H1 (cell line): ENCODE measurements around the gene STIM1. TPM values are rescaled to one million over a fixed set of nuclear protein-coding genes. Genes with fewer than 3 reads are reported as not detected.
A peak's percentile ranks its signal among the peaks of the same experiment; 100 is the strongest.

Source experiments
- CTCF ChIA-PET: fragments of 300-600 bp; sonication (Branson Sonifier 250); formaldehyde crosslinking; loops from one replicate; lab custom pipeline; 2021; ENCODE audit not compliant: partially characterized antibody; lab: Charles Lee
- POLR2A ChIA-PET: fragments of 300-600 bp; sonication (Branson Sonifier 250); formaldehyde crosslinking; loops from one replicate; lab custom pipeline; 2021; ENCODE audit warnings: inconsistent platforms; ENCODE audit not compliant: partially characterized antibody; lab: Charles Lee
- DNase-seq, 2 experiments: peaks; one replicate each; pipeline versions ENCODE4 v3.0.0 to v3.0.0-alpha.2; 2010 to 2022; ENCODE audit warnings: low spot score in 2 of 2, low read depth in 1 of 2, mixed read lengths in 1 of 2
- FAIRE-seq: peaks from 2 replicates; lab custom pipeline; 2011; peaks lifted over from hg19 to GRCh38; lab: Jason Lieb, UNC
- H2AFZ ChIP-seq: 2 replicates; pipeline ENCODE4 v1.8.1; 2012; ENCODE audit warnings: low read length, inconsistent platforms
- H2AK5ac ChIP-seq: 2 replicates; pipeline ENCODE4 v1.6.1; 2013; ENCODE audit warnings: low read depth, low read length
- H2BK120ac ChIP-seq: replicated peaks from 2 replicates; pipeline ENCODE3; 2013; ENCODE audit warnings: low read depth, low read length, inconsistent platforms
- H2BK12ac ChIP-seq: 2 replicates; pipeline ENCODE4 v1.6.1; 2013; ENCODE audit warnings: low read depth, low read length
- H2BK15ac ChIP-seq: 2 replicates; pipeline ENCODE4 v1.6.1; 2013; ENCODE audit warnings: low read length
- H2BK20ac ChIP-seq: 2 replicates; pipeline ENCODE4 v1.6.1; 2013; ENCODE audit warnings: low read length
- H2BK5ac ChIP-seq: 2 replicates; pipeline ENCODE4 v1.6.1; 2013; ENCODE audit warnings: low read depth, low read length
- H3K14ac ChIP-seq: 2 replicates; pipeline ENCODE4 v1.6.1; 2013; ENCODE audit warnings: inconsistent platforms; ENCODE audit not compliant: insufficient read length
- H3K18ac ChIP-seq: 2 replicates; pipeline ENCODE4 v1.6.1; 2013; ENCODE audit warnings: low read length; ENCODE audit errors: extremely low read depth
- H3K23ac ChIP-seq: 2 replicates; pipeline ENCODE4 v1.6.1; 2013; ENCODE audit warnings: inconsistent platforms; ENCODE audit not compliant: insufficient read length
- H3K23me2 ChIP-seq: 2 replicates; pipeline ENCODE4 v1.6.1; 2013; ENCODE audit warnings: low read depth, low read length
- H3K27ac ChIP-seq: 2 replicates; pipeline ENCODE4 v1.6.1; 2011; ENCODE audit warnings: low read depth, low read length, inconsistent platforms
- H3K27me3 ChIP-seq, 4 experiments: replicated peaks in 1 of 4; 1 replicate in 1 of 4; 2 replicates in 3 of 4; pipeline versions ENCODE4 v1.6.1 to v1.8.1; 2011 to 2013; ENCODE audit warnings: low read length in 3 of 4, mild to moderate bottlenecking in 3 of 4, inconsistent platforms in 2 of 4, mixed read lengths in 2 of 4, moderate library complexity in 1 of 4; ENCODE audit not compliant: control insufficient read depth in 3 of 4, insufficient read depth in 3 of 4; ENCODE audit errors: extremely low read depth in 1 of 4
- H3K36me3 ChIP-seq, 4 experiments: 2 replicates each; pipeline versions ENCODE4 v1.6.1 to v1.8.1; 2011 to 2013; ENCODE audit warnings: mild to moderate bottlenecking in 4 of 4, low read length in 3 of 4, moderate library complexity in 2 of 4, control low read depth in 1 of 4, inconsistent platforms in 1 of 4; ENCODE audit not compliant: insufficient read depth in 4 of 4, control insufficient read depth in 2 of 4
- H3K4ac ChIP-seq: replicated peaks from 2 replicates; pipeline ENCODE3; 2013; ENCODE audit warnings: low read length, low read depth, mixed read lengths, inconsistent platforms; ENCODE audit not compliant: insufficient read length
- H3K4me1 ChIP-seq, 4 experiments: replicated peaks in 1 of 4; 1 replicate in 1 of 4; 2 replicates in 3 of 4; pipeline versions ENCODE4 v1.6.1 to v1.8.1; 2011 to 2013; ENCODE audit warnings: low read length in 3 of 4, inconsistent platforms in 2 of 4, mixed read lengths in 1 of 4; ENCODE audit not compliant: insufficient read depth in 4 of 4, control insufficient read depth in 3 of 4
- H3K4me2 ChIP-seq, 2 experiments: 2 replicates each; pipeline versions ENCODE4 v1.6.1 to v1.8.1; 2011 to 2013; ENCODE audit warnings: low read depth in 2 of 2, low read length in 2 of 2, control low read depth in 1 of 2, inconsistent platforms in 1 of 2, mild to moderate bottlenecking in 1 of 2; ENCODE audit not compliant: insufficient read depth in 1 of 2
- H3K4me3 ChIP-seq, 4 experiments: fragments of 200-600, 300-600 bp in 1 of 4; sonication (generic), shearing (Covaris generic), sonication (Bioruptor Twin) in 1 of 4; 2 replicates each; pipeline versions ENCODE4 v1.5.1 to v1.8.1; 2011 to 2016; ENCODE audit warnings: low read length in 4 of 4, low read depth in 3 of 4, control low read depth in 2 of 4, inconsistent platforms in 2 of 4, mild to moderate bottlenecking in 2 of 4, mixed read lengths in 1 of 4, moderate library complexity in 1 of 4; ENCODE audit not compliant: insufficient read depth in 2 of 4; ENCODE audit errors: extremely low read depth in 1 of 4
- H3K56ac ChIP-seq: replicated peaks from 2 replicates; pipeline ENCODE3; 2013; ENCODE audit warnings: low read depth, mild to moderate bottlenecking, mixed read lengths, low read length, inconsistent platforms; ENCODE audit not compliant: insufficient read length
- H3K79me1 ChIP-seq: 2 replicates; pipeline ENCODE4 v1.6.1; 2013; ENCODE audit warnings: low read depth, low read length, control low read depth
- H3K79me2 ChIP-seq, 2 experiments: 2 replicates each; pipeline versions ENCODE4 v1.6.1 to v1.8.1; 2012 to 2013; ENCODE audit warnings: low read length in 2 of 2, mild to moderate bottlenecking in 2 of 2, inconsistent platforms in 1 of 2; ENCODE audit not compliant: insufficient read depth in 2 of 2, control insufficient read depth in 1 of 2
- H3K9ac ChIP-seq, 4 experiments: replicated peaks in 1 of 4; 1 replicate in 1 of 4; 2 replicates in 3 of 4; pipeline versions ENCODE4 v1.6.1 to v1.8.1; 2011 to 2013; ENCODE audit warnings: low read depth in 3 of 4, low read length in 3 of 4, control low read depth in 2 of 4, mild to moderate bottlenecking in 2 of 4, moderate library complexity in 2 of 4, inconsistent platforms in 1 of 4; ENCODE audit errors: extremely low read depth in 1 of 4
- H3K9me3 ChIP-seq, 2 experiments: 2 replicates each; pipeline versions ENCODE4 v1.6.1 to v1.8.1; 2012 to 2013; ENCODE audit warnings: mild to moderate bottlenecking in 2 of 2, moderate library complexity in 2 of 2, control low read depth in 1 of 2, inconsistent platforms in 1 of 2, low read depth in 1 of 2, low read length in 1 of 2, mixed read lengths in 1 of 2; ENCODE audit not compliant: insufficient read depth in 2 of 2
- H4K20me1 ChIP-seq, 2 experiments: replicated peaks in 1 of 2; 2 replicates each; pipeline versions ENCODE3 to v1.8.1; 2011 to 2013; ENCODE audit warnings: inconsistent platforms in 2 of 2, low read length in 2 of 2, mild to moderate bottlenecking in 1 of 2; ENCODE audit not compliant: insufficient read depth in 2 of 2, control insufficient read depth in 1 of 2
- H4K5ac ChIP-seq: 2 replicates; pipeline ENCODE4 v1.6.1; 2013; ENCODE audit warnings: low read length, low read depth, mixed read lengths, inconsistent platforms; ENCODE audit not compliant: insufficient read length
- H4K8ac ChIP-seq: 2 replicates; pipeline ENCODE4 v1.8.0; 2013; ENCODE audit warnings: mild to moderate bottlenecking, moderate library complexity, low read length, inconsistent platforms; ENCODE audit not compliant: insufficient read depth; ENCODE audit errors: extremely low read depth
- H4K91ac ChIP-seq: replicated peaks from 2 replicates; pipeline ENCODE3; 2013; ENCODE audit warnings: low read length, mixed read lengths, inconsistent platforms; ENCODE audit not compliant: insufficient read length
- CREB1 ChIP-seq: IDR thresholded peaks from 2 replicates; pipeline ENCODE4 v1.6.1; 2012; ENCODE audit warnings: inconsistent platforms
- CTBP2 ChIP-seq: IDR thresholded peaks from 2 replicates; pipeline ENCODE4 v1.7.0; 2011; ENCODE audit warnings: borderline replicate concordance, mild to moderate bottlenecking, moderate library complexity, mixed read lengths, low read length; ENCODE audit not compliant: insufficient read depth, insufficient read length
- HDAC2 ChIP-seq, 2 experiments: fragments of 300-600 bp in 1 of 2; sonication (generic) in 1 of 2; IDR thresholded peaks; 2 replicates each; pipeline ENCODE4 v1.6.1; 2011 to 2012; ENCODE audit warnings: low read depth in 2 of 2, low read length in 2 of 2, mild to moderate bottlenecking in 2 of 2, moderate library complexity in 2 of 2, borderline replicate concordance in 1 of 2, inconsistent platforms in 1 of 2
- NANOG ChIP-seq: IDR thresholded peaks from 2 replicates; pipeline ENCODE4 v1.6.1; 2011; ENCODE audit warnings: low read length, low read depth, mild to moderate bottlenecking, inconsistent platforms; ENCODE audit not compliant: insufficient read depth, poor library complexity, severe bottlenecking
- POU5F1 ChIP-seq: IDR thresholded peaks from 2 replicates; pipeline ENCODE4 v1.6.1; 2011; ENCODE audit warnings: low read depth, mild to moderate bottlenecking, low read length, moderate library complexity
- WGBS, 2 experiments: shearing (Covaris generic) in 1 of 2; methylation state at CpG; one replicate each; pipeline versions ENCODE4 v1.1.6 to v1.1.7; 2013 to 2015; ENCODE audit warnings: low lambda C conversion rate in 2 of 2, mixed read lengths in 2 of 2, inconsistent platforms in 1 of 2, low coverage in 1 of 2, missing lambda C conversion rate in 1 of 2; ENCODE audit not compliant: insufficient replicate concordance in 2 of 2, insufficient coverage in 1 of 2, insufficient read length in 1 of 2; ENCODE audit errors: extremely low coverage in 1 of 2, missing lambda C conversion rate in 1 of 2; 5-methylcytosine and 5-hydroxymethylcytosine counted together
- polyA plus RNA-seq, 7 experiments: library from polyadenylated mRNA; depleted of rRNA in 3 of 7; stranded (reverse) in 5 of 7; unstranded in 2 of 7; fragments of >200 nt in 5 of 7; fragments of 200-250 nt in 2 of 7; gene quantifications; 1 replicate in 5 of 7; 2 replicates in 1 of 7; 4 replicates in 1 of 7; pipeline versions ENCODE4 v1.2.1 to v1.2.3, GENCODE V29; 2011 to 2013; ENCODE audit warnings: missing spikeins in 2 of 7, mixed read lengths in 2 of 7
- total RNA-seq: library from RNA; stranded (reverse); fragmentation: NEBNext Ultra II Directional; extraction: Animal tissue kit (Norgen Biotek cat#: 25700); gene quantifications from 2 replicates; pipeline ENCODE4 v1.2.1, GENCODE V29; 2021

STIM1 gene
- total and polyA plus RNA-seq, 2 of the 8 experiments (the other 6 are each of a cell fraction or from before 2014, with no cell fraction given), result 11.1 to 12.2 TPM

DNA sequence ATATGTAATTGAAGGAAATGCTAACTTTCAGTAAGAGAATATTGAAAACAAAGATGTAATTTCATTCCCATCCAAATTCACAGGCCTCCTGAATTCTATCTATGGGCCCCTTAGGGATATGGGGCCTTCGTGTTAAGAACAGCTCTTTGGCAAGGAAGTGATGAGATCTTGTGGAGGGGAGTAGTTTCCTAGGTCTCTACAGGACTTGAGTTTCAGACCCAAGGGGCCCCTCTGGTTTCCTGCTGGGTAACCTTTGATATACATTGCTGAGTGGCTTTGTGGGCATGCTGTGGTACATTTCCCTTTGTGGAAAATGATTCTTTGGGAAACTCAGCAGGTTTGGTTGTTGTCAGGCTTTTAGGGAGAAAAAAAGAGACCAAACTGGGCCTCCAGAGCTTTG lies 6.2 kb downstream of the STIM1 start:
- no peak overlapping the region for H2BK120ac ChIP-seq
- WGBS, 2 experiments, result 18% methylated on average over 1 of the region's 1 CpG; no CpG with 5 or more reads in 1 of the 2 experiments
- H3K79me1 ChIP-seq, result peaks cover 2% of the 10 kb centered on the region; the same call in 1 of the 2 replicates
- H2BK20ac ChIP-seq, result no peak overlapping the region
- H2AK5ac ChIP-seq, result no peak overlapping the region
- no peak overlapping the region for H3K9ac ChIP-seq
- no peak for TF ChIP-seq CTBP2
- TF ChIP-seq CREB1, result no peak
- 0 out of 2 replicates have a peak, but pooled peaks have one; percentile 15 for TF ChIP-seq POU5F1
- TF ChIP-seq HDAC2 (IDR thresholded peaks at IDR 0.05; ENCODE audit: borderline replicate concordance in 1 of 2, low read depth in 2 of 2, low read length in 2 of 2), result 0 out of 4 replicates have a peak, but pooled peaks of 1 of the 2 experiments have one; percentile 15
- peak; percentile 32 for TF ChIP-seq NANOG
- H3K4me1 ChIP-seq, result peaks cover 2 to 11% (median 7%) of the 10 kb centered on the region in 4 experiments; a peak in 5 of 7 replicates
- ChIA-PET POLR2A (no interaction called here), CTCF (interaction anchor here (0.6 to 4.9 kb wide), 5 partner anchors 9 to 212 kb away, joined by 3 to 30 read pairs (median 3); no protein-coding TSS in a partner anchor)
- H4K5ac ChIP-seq, result no peak overlapping the region
- no peaks in the 10 kb centered on the region for H3K23me2 ChIP-seq
- H2BK15ac ChIP-seq, result no peak overlapping the region
- H4K8ac ChIP-seq, result no peak overlapping the region
- H3K36me3 ChIP-seq, result no peaks in the 10 kb centered on the region
- H3K18ac ChIP-seq, result no peak overlapping the region
- FAIRE-seq, result no peak
- H2AFZ ChIP-seq, result no peak overlapping the region
- H3K56ac ChIP-seq, result no peak overlapping the region
- no peak overlapping the region for H3K14ac ChIP-seq
- peaks cover 2 to 3% of the 10 kb centered on the region in 2 experiments for H4K20me1 ChIP-seq
- no peak overlapping the region for H4K91ac ChIP-seq
- no peak overlapping the region for H2BK5ac ChIP-seq
- no peak overlapping the region for H3K27ac ChIP-seq
- no peak overlapping the region for H3K23ac ChIP-seq
- no peaks in the 10 kb centered on the region for H3K79me2 ChIP-seq
- H2BK12ac ChIP-seq, result no peak overlapping the region
- peaks cover 0 to 4% (median 1%) of the 10 kb centered on the region in 4 experiments; a peak in 4 of 7 replicates for H3K27me3 ChIP-seq
- no peak for DNase-seq
- H3K9me3 ChIP-seq, result no peaks in the 10 kb centered on the region
- no peak overlapping the region for H3K4ac ChIP-seq
- H3K4me2 ChIP-seq, result peak overlapping the region in 1 of 2 experiments; percentile 24; a peak in 1 of 4 replicates
- no peak overlapping the region for H3K4me3 ChIP-seq
